CD8-positive, alpha-beta memory T cell (primary cell): Measurements from ENCODE around the gene ITGB1BP1. TPM values are rescaled to one million over a fixed set of nuclear protein-coding genes. Genes with fewer than 3 reads are reported as not detected.

Experiments
- CTCF ChIA-PET: fragments of 350-600 bp; sonication (Branson Sonifier 250); formaldehyde crosslinking; loops from one replicate; lab custom pipeline; 2021; ENCODE audit warnings: antibody characterized with exemption; lab: Charles Lee
- POLR2A ChIA-PET: fragments of 350-600 bp; sonication (Branson Sonifier 250); formaldehyde crosslinking; loops from one replicate; lab custom pipeline; 2021; ENCODE audit warnings: antibody characterized with exemption; lab: Charles Lee
- DNase-seq, 5 donors: peaks; one replicate each; pipeline versions ENCODE4 v3.0.0 to v3.0.0-alpha.2; 2020 to 2022; ENCODE audit warnings: mixed read lengths in 1 of 5
- H3K27ac ChIP-seq: one replicate; pipeline ENCODE4 v1.7.0; 2013; ENCODE audit warnings: low read depth, mild to moderate bottlenecking, low read length, moderate library complexity
- H3K27me3 ChIP-seq: 2 replicates; pipeline ENCODE4 v1.7.0; 2013; ENCODE audit warnings: low read length, mild to moderate bottlenecking; ENCODE audit not compliant: insufficient read depth, poor library complexity, severe bottlenecking
- H3K36me3 ChIP-seq: 2 replicates; pipeline ENCODE4 v1.7.0; 2013; ENCODE audit warnings: mild to moderate bottlenecking, low read length, moderate library complexity; ENCODE audit not compliant: insufficient read depth
- H3K4me1 ChIP-seq: 2 replicates; pipeline ENCODE4 v1.7.0; 2013; ENCODE audit warnings: mild to moderate bottlenecking, low read length, moderate library complexity; ENCODE audit not compliant: insufficient read depth
- H3K4me3 ChIP-seq: 2 replicates; pipeline ENCODE4 v1.7.0; 2013; ENCODE audit warnings: mild to moderate bottlenecking, low read length
- H3K9me3 ChIP-seq: 2 replicates; pipeline ENCODE4 v1.7.0; 2013; ENCODE audit warnings: mild to moderate bottlenecking, low read length
- H3K27ac Mint-ChIP-seq, 8 donors: one replicate each; pipeline ENCODE4 v1.8.0; 2020 to 2021; ENCODE audit warnings: mixed read lengths in 8 of 8, mild to moderate bottlenecking in 6 of 8, inconsistent platforms in 3 of 8, moderate library complexity in 3 of 8
- H3K27me3 Mint-ChIP-seq, 2 donors: one replicate each; pipeline ENCODE4 v1.8.0; 2020 to 2021; ENCODE audit warnings: mixed read lengths in 2 of 2, mild to moderate bottlenecking in 1 of 2, moderate library complexity in 1 of 2
- H3K36me3 Mint-ChIP-seq, 3 donors: one replicate each; pipeline ENCODE4 v1.8.0; 2020 to 2021; ENCODE audit warnings: mixed read lengths in 3 of 3, inconsistent platforms in 1 of 3, mild to moderate bottlenecking in 1 of 3
- H3K4me1 Mint-ChIP-seq, 3 donors: one replicate each; pipeline ENCODE4 v1.8.0; 2020 to 2021; ENCODE audit warnings: mixed read lengths in 3 of 3, inconsistent platforms in 1 of 3, mild to moderate bottlenecking in 1 of 3
- H3K4me3 Mint-ChIP-seq, 7 donors: one replicate each; pipeline ENCODE4 v1.8.0; 2020 to 2021; ENCODE audit warnings: mixed read lengths in 7 of 7, mild to moderate bottlenecking in 6 of 7, moderate library complexity in 4 of 7, inconsistent platforms in 2 of 7
- H3K9me3 Mint-ChIP-seq, 5 donors: one replicate each; pipeline ENCODE4 v1.8.0; 2020 to 2022; ENCODE audit warnings: mixed read lengths in 5 of 5, mild to moderate bottlenecking in 3 of 5, moderate library complexity in 2 of 5, inconsistent platforms in 1 of 5
- polyA plus RNA-seq: library from polyadenylated mRNA; unstranded; fragments of 300-500 nt; fragmentation: Illumina TruSeq; gene quantifications from one replicate; pipeline ENCODE4 v1.2.3, GENCODE V29; 2021
- total RNA-seq, 2 experiments: library from RNA; stranded (reverse); gene quantifications; one replicate each; pipeline ENCODE4 v1.2.3, GENCODE V29; 2021

Gene ITGB1BP1
- total and polyA plus RNA-seq, 3 experiments from 2014 or later, result 185 to 200 (median 195) TPM

DNA sequence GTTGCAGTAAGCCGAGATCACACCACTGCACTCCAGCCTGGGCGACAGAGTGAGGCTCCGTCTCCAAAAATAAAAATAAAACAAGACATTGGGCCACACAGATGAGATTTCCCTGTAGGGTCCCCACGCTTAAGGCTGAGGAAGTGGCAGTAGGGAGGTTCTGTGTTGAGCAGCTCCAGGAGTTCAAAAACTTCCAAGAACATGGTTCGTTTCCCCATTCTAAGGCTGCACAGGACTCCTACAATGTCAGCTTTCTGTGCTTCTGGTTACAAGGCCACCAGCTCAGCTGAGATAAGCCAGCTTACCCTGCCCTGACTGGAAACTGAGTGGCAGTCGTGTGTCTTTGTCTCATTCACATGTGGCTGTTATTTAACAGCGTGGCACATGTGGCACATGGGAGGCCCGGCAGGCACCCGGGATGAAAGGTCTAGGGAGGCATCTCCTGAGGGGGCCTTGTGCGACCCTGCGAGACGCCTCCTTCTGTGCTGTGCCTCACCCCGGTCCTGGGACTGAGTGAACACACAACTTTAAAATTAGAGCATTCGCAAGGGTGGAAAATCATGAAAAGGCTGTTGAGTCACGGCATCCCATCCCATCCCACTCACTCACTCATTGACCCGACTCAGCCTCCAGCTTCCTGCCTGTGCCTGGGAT lies 7.7 kb downstream of the ITGB1BP1 start:
- H3K36me3 Mint-ChIP-seq, result peaks cover 0 to 60% (median 16%) of the 10 kb centered on the region in 3 donors

DNA sequence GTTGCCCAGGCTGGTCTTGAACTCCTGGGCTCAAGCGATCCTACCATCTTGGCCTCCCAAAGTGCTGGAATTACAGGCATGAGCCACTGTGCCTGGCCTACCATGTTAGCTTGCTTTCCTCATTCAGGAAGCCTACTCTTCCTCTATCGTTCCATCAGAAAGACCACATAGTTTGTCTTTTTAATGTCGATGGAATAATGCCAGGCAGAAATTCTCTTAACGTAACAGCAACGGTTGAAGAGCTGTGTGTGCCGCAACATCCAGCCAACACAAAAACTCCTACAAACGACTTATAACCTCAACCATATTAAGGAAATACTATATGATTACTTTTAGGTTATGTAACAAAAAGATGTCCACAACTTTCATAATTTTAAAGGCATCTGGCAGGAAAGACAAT lies 10.5 kb downstream of the ITGB1BP1 start:
- H3K4me3 Mint-ChIP-seq, result no peak overlapping the region
- peaks cover 0 to 70% (median 17%) of the 10 kb centered on the region in 3 donors for H3K36me3 Mint-ChIP-seq
- H3K36me3 ChIP-seq, result peaks cover 12% of the 10 kb centered on the region
- no peaks in the 10 kb centered on the region for H3K27me3 ChIP-seq
- H3K9me3 ChIP-seq, result no peaks in the 10 kb centered on the region
- H3K4me3 ChIP-seq, result no peak overlapping the region
- peak overlapping the region in 2 of 8 donors; percentile 9 to 32 for H3K27ac Mint-ChIP-seq
- no peaks in the 10 kb centered on the region for H3K27me3 Mint-ChIP-seq
- POLR2A ChIA-PET, result no interaction called here
- DNase-seq, result no peak
- H3K4me1 Mint-ChIP-seq, result peaks cover 23 to 34% (median 33%) of the 10 kb centered on the region in 3 donors
- H3K4me1 ChIP-seq, result no peaks in the 10 kb centered on the region
- CTCF ChIA-PET, result no interaction called here
- H3K9me3 Mint-ChIP-seq, result no peaks in the 10 kb centered on the region
- no peak overlapping the region for H3K27ac ChIP-seq

More for the DNA sequence above, 7.7 kb downstream of the ITGB1BP1 start:
- Histone ChIP-seq H3K9me3 (no peaks in the 10 kb centered on the region), H3K4me1 (peaks cover 8% of the 10 kb centered on the region), H3K27ac (no peak overlapping the region), H3K27me3 (no peaks in the 10 kb centered on the region), H3K4me3 (no peak overlapping the region), H3K36me3 (peaks cover 3% of the 10 kb centered on the region)
- ChIA-PET POLR2A (no interaction called here), CTCF (no interaction called here)
- Mint-ChIP-seq H3K4me3 (no peak overlapping the region), H3K4me1 (peaks cover 43 to 61% (median 60%) of the 10 kb centered on the region in 3 donors), H3K27ac (no peak overlapping the region), H3K27me3 (no peaks in the 10 kb centered on the region), H3K9me3 (no peaks in the 10 kb centered on the region)
- DNase-seq, result no peak

DNA sequence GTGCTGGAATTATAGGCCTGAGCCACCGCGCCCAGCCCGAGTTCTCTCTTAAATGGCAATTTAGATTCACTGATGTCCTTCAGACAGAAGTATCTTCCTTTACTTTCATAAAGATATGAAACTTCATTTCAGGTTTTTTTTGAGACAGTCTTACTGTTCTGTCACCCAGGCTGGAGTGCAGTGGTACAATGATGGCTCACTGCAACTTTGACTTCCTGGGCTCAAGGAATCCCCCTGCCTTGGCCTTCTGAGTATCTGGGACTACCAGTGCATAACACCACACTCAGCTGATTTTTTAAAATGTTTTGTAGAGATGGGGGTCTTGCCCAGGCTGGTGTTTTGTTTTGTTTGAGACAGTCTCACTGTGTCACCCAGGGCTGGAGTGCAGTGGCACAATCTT lies 13.2 kb downstream of the ITGB1BP1 start:
- Histone ChIP-seq H3K36me3 (peaks cover 21% of the 10 kb centered on the region), H3K9me3 (no peaks in the 10 kb centered on the region), H3K27ac (no peak overlapping the region), H3K4me3 (no peak overlapping the region), H3K27me3 (no peaks in the 10 kb centered on the region), H3K4me1 (no peaks in the 10 kb centered on the region)
- DNase-seq, result no peak
- ChIA-PET POLR2A (no interaction called here), CTCF (no interaction called here)
- H3K27ac Mint-ChIP-seq, result no peak overlapping the region
- H3K9me3 Mint-ChIP-seq, result no peaks in the 10 kb centered on the region
- H3K27me3 Mint-ChIP-seq, result peaks cover 0 to 2% of the 10 kb centered on the region in 2 donors
- H3K36me3 Mint-ChIP-seq, result peaks cover 0 to 72% (median 17%) of the 10 kb centered on the region in 3 donors
- H3K4me1 Mint-ChIP-seq, result peaks cover 9 to 16% (median 16%) of the 10 kb centered on the region in 3 donors
- H3K4me3 Mint-ChIP-seq, result no peak overlapping the region

DNA sequence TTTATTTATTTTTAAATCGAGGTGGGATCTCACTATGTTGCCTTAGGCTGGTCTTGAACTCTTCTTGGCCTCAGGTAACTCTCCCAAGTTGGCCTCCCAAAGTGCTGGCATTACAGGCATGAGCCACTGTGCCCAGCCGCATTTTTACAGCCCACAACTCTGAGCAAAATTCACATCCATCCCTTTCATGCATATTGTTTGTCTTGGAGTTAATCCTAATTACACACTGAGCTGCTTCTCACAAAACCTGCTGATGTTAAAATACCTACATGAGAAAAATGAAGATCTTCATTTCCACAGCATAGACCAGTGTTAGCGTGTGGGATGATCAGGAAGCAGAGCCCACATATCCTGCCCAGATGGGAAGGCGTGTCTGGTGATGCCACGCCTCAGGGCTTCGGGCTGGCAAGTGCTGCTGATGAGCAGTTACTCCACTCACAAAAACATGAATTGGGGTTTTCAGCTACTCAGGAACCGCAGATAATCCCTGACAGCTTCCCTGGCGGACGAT lies 14.6 kb downstream of the ITGB1BP1 start:
- peaks cover 21% of the 10 kb centered on the region for H3K36me3 ChIP-seq
- Mint-ChIP-seq H3K27ac (peak overlapping the region in 1 of 8 donors; percentile 70), H3K4me1 (peaks cover 0 to 5% (median 5%) of the 10 kb centered on the region in 3 donors), H3K4me3 (no peak overlapping the region), H3K9me3 (no peaks in the 10 kb centered on the region), H3K36me3 (peaks cover 0 to 62% (median 14%) of the 10 kb centered on the region in 3 donors), H3K27me3 (peaks cover 0 to 2% of the 10 kb centered on the region in 2 donors)
- H3K9me3 ChIP-seq, result no peaks in the 10 kb centered on the region
- H3K4me1 ChIP-seq, result no peaks in the 10 kb centered on the region
- no peak for DNase-seq
- H3K4me3 ChIP-seq, result no peak overlapping the region
- H3K27me3 ChIP-seq, result no peaks in the 10 kb centered on the region
- ChIA-PET CTCF (no interaction called here), POLR2A (no interaction called here)
- H3K27ac ChIP-seq, result no peak overlapping the region

DNA sequence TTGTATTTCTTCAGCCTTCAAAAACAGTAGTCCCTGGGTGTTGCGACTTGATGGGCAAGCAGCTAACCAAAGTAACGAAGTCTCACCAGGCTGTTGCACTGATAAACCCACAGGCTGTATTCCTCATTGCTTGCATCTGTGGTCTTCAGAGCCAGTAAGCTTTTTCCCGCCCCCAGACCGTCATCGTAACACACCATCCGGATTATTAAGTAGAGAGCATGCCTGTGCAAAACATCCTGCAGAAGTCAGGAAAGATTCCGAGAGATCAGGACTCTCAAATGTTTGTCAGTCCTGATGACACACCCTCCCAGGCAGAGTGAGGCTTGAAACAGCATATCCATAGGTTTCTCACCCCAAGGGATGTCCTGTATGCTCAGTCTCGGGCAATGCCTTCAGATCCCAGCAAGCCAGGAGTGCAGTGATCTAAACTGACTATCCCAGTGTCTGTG lies 15.9 kb downstream of the ITGB1BP1 start:
- POLR2A ChIA-PET, result no interaction called here
- no peak overlapping the region for H3K4me3 Mint-ChIP-seq

DNA sequence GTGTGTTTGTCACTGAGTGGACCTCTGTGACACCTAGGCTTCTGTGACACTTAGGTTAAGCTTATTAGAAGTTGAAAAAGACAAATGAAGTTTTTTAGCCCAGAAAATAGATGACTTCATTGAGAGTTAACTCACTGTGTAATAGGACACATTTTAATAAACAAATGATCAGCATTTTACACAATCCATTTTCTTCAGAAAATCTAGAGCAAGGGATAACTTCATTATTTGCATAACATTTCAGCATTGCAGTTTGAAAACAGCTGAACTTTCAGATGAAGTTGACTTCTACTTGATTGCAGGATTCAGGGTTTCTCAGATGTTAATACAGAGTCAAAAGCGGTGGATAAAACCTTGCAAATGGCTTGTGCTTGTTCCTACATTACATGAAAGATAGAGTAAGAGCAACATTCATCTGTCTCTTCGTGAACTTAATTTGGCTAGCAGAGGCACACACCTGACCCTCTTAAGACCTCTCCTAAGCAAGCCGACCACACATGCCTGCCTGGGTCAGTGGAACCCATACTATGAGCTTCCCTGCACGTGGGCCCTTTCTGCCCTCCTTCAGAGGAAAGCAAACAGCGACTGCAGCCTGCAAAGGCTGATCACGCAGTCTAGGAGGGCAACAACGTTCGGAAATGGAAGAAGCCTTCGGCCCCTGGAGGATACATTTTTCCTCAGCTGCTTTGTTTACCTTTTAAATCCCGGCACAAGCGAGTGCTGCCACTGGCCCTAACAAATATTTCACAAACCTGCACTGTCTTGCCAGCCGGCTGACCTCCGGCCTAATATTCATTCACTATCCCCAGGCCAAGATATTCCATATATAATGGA lies 16.6 kb downstream of the ITGB1BP1 start:
- ChIA-PET CTCF (no interaction called here), POLR2A (no interaction called here)
- Mint-ChIP-seq H3K4me3 (no peak overlapping the region), H3K27me3 (peaks cover 0 to 2% of the 10 kb centered on the region in 2 donors), H3K4me1 (no peaks in the 10 kb centered on the region), H3K9me3 (no peaks in the 10 kb centered on the region), H3K36me3 (peaks cover 0 to 50% (median 13%) of the 10 kb centered on the region in 3 donors), H3K27ac (peak overlapping the region in 3 of 8 donors; percentile 11 to 40 (median 17))
- no peak overlapping the region for H3K4me3 ChIP-seq
- H3K4me1 ChIP-seq, result no peaks in the 10 kb centered on the region
- no peak for DNase-seq
- no peak overlapping the region for H3K27ac ChIP-seq
- H3K27me3 ChIP-seq, result no peaks in the 10 kb centered on the region
- H3K36me3 ChIP-seq, result peaks cover 21% of the 10 kb centered on the region
- H3K9me3 ChIP-seq, result no peaks in the 10 kb centered on the region

More for the DNA sequence above, 15.9 kb downstream of the ITGB1BP1 start:
- Histone ChIP-seq H3K27me3 (no peaks in the 10 kb centered on the region), H3K36me3 (peaks cover 21% of the 10 kb centered on the region), H3K27ac (no peak overlapping the region), H3K9me3 (no peaks in the 10 kb centered on the region), H3K4me1 (no peaks in the 10 kb centered on the region), H3K4me3 (no peak overlapping the region)
- CTCF ChIA-PET, result no interaction called here
- Mint-ChIP-seq H3K27me3 (peaks cover 0 to 2% of the 10 kb centered on the region in 2 donors), H3K27ac (peak overlapping the region in 2 of 8 donors; percentile 17 to 40), H3K36me3 (peaks cover 0 to 56% (median 13%) of the 10 kb centered on the region in 3 donors), H3K4me1 (no peaks in the 10 kb centered on the region), H3K9me3 (no peaks in the 10 kb centered on the region)
- no peak for DNase-seq

DNA sequence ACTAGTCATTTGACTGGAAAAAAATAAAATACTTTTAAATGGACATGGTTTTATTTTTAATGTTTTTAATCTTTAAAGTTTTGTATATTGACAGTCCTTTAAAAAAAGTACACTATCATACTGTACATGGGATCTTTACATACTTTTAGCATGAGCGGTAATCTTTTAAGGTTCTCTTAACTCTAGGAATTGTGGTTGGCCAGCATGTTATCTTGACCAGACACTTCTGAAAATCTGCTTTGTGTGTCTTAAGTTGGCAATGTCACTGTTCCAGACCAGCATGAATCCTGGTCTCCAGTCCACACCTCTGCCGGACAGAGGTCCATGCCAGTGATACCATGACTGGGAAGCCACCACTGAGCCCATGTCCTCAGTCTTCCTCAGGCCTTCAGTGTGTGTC lies 17.7 kb downstream of the ITGB1BP1 start:
- Histone ChIP-seq H3K27ac (no peak overlapping the region), H3K4me1 (no peaks in the 10 kb centered on the region), H3K4me3 (no peak overlapping the region), H3K27me3 (no peaks in the 10 kb centered on the region), H3K9me3 (no peaks in the 10 kb centered on the region), H3K36me3 (peaks cover 18% of the 10 kb centered on the region)
- no peak overlapping the region for H3K4me3 Mint-ChIP-seq
- H3K4me1 Mint-ChIP-seq, result peaks cover 0 to under 1% (median 0%) of the 10 kb centered on the region in 3 donors
- H3K27me3 Mint-ChIP-seq, result peaks cover 0 to 2% of the 10 kb centered on the region in 2 donors
- ChIA-PET CTCF (no interaction called here), POLR2A (no interaction called here)
- DNase-seq, result no peak
- no peaks in the 10 kb centered on the region for H3K9me3 Mint-ChIP-seq
- H3K27ac Mint-ChIP-seq, result no peak overlapping the region
- peaks cover 0 to 43% (median 13%) of the 10 kb centered on the region in 3 donors for H3K36me3 Mint-ChIP-seq

DNA sequence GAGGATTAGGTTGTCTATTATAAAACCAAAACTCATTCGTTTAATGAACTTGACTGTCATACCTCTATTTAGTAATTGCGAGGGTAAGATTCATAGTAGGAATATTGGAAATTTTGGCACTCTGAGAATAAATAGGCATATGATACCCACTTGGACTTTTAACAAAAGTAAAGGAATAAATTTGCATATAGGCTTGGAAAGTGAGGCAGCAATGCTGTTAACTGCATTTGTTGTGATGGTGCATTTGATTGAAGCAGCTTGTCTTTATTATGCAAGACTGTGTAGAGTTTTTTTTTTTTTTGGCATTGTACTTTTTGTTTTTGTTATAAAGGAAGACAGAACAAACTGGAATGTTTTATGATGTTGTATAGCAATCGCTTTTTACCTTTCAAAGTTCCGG lies 18.9 kb downstream of the ITGB1BP1 start:
- H3K9me3 ChIP-seq, result no peaks in the 10 kb centered on the region
- H3K36me3 Mint-ChIP-seq, result peaks cover 0 to 35% (median 13%) of the 10 kb centered on the region in 3 donors
- H3K27ac ChIP-seq, result no peak overlapping the region
- H3K27ac Mint-ChIP-seq, result peak overlapping the region in 1 of 8 donors; percentile 18
- ChIA-PET CTCF (no interaction called here), POLR2A (no interaction called here)
- H3K4me1 ChIP-seq, result no peaks in the 10 kb centered on the region
- no peak overlapping the region for H3K4me3 Mint-ChIP-seq
- H3K4me3 ChIP-seq, result no peak overlapping the region
- DNase-seq, result no peak
- peaks cover 0 to 4% (median 0%) of the 10 kb centered on the region in 3 donors for H3K4me1 Mint-ChIP-seq
- H3K9me3 Mint-ChIP-seq, result no peaks in the 10 kb centered on the region
- H3K27me3 Mint-ChIP-seq, result peaks cover 0 to 2% of the 10 kb centered on the region in 2 donors
- peaks cover 17% of the 10 kb centered on the region for H3K36me3 ChIP-seq
- H3K27me3 ChIP-seq, result no peaks in the 10 kb centered on the region
